CD14-positive monocyte (primary cell): ENCODE data around the gene MAB21L1. TPM values are rescaled to one million over a fixed set of nuclear protein-coding genes. Genes with fewer than 3 reads are reported as not detected.

Source experiments
- DNase-seq, 3 donors: peaks; one replicate each; pipeline ENCODE4 v3.0.0-alpha.2; 2011 to 2022
- H2AFZ ChIP-seq: 2 replicates; pipeline ENCODE4 v1.6.0; 2012; ENCODE audit warnings: mild to moderate bottlenecking, low read depth, low read length, inconsistent platforms; ENCODE audit not compliant: insufficient read depth, poor library complexity, severe bottlenecking
- H3K27ac ChIP-seq, 2 donors: 1 replicate in 1 of 2; 2 replicates in 1 of 2; pipeline ENCODE4 v1.5.1; 2012 to 2013; ENCODE audit warnings: low read length in 2 of 2, control low read depth in 1 of 2, inconsistent platforms in 1 of 2, low read depth in 1 of 2, mild to moderate bottlenecking in 1 of 2
- H3K27me3 ChIP-seq, 2 donors: one replicate each; pipeline versions ENCODE4 v1.6.0 to v1.6.1; 2011 to 2013; ENCODE audit warnings: low read length in 2 of 2; ENCODE audit not compliant: control insufficient read depth in 2 of 2, insufficient read depth in 2 of 2
- H3K36me3 ChIP-seq, 2 donors: replicated peaks in 1 of 2; 1 replicate in 1 of 2; 2 replicates in 1 of 2; pipeline versions ENCODE4 v1.5.1 to v1.6.1; 2012 to 2013; ENCODE audit warnings: low read length in 2 of 2, control low read depth in 1 of 2, inconsistent platforms in 1 of 2, mild to moderate bottlenecking in 1 of 2; ENCODE audit not compliant: insufficient read depth in 2 of 2, control insufficient read depth in 1 of 2
- H3K4me1 ChIP-seq, 2 donors: 1 replicate in 1 of 2; 2 replicates in 1 of 2; pipeline versions ENCODE4 v1.5.1 to v1.6.1; 2012 to 2013; ENCODE audit warnings: low read length in 2 of 2, control low read depth in 1 of 2, inconsistent platforms in 1 of 2, mild to moderate bottlenecking in 1 of 2, moderate library complexity in 1 of 2; ENCODE audit not compliant: insufficient read depth in 2 of 2, control insufficient read depth in 1 of 2
- H3K4me2 ChIP-seq: replicated peaks from 2 replicates; pipeline ENCODE3; 2012; ENCODE audit warnings: low read length, moderate library complexity, mild to moderate bottlenecking; ENCODE audit not compliant: poor library complexity, severe bottlenecking; ENCODE audit errors: extremely low read depth
- H3K4me3 ChIP-seq, 3 experiments: fragments of 200-600 bp in 1 of 3; sonication (generic) in 1 of 3; replicated peaks in 1 of 3; 1 replicate in 2 of 3; 2 replicates in 1 of 3; pipeline ENCODE4 v1.5.1; 2011 to 2013; ENCODE audit warnings: low read length in 3 of 3, mild to moderate bottlenecking in 3 of 3, control low read depth in 2 of 3, low read depth in 2 of 3, inconsistent platforms in 1 of 3, moderate library complexity in 1 of 3
- H3K79me2 ChIP-seq: 2 replicates; pipeline ENCODE4 v1.6.0; 2012; ENCODE audit warnings: mild to moderate bottlenecking, control low read depth, inconsistent platforms, low read length, moderate library complexity; ENCODE audit not compliant: insufficient read depth
- H3K9ac ChIP-seq: 2 replicates; pipeline ENCODE4 v1.6.0; 2017; ENCODE audit warnings: low read length, mild to moderate bottlenecking; ENCODE audit not compliant: insufficient read depth, poor library complexity, severe bottlenecking
- H3K9me3 ChIP-seq, 2 donors: replicated peaks in 1 of 2; 1 replicate in 1 of 2; 2 replicates in 1 of 2; pipeline versions ENCODE4 v1.5.1 to v1.6.1; 2012 to 2013; ENCODE audit warnings: low read length in 2 of 2, control low read depth in 1 of 2; ENCODE audit not compliant: control insufficient read depth in 1 of 2, insufficient read depth in 1 of 2
- H4K20me1 ChIP-seq: 2 replicates; pipeline ENCODE4 v1.6.0; 2012; ENCODE audit warnings: mild to moderate bottlenecking, low read length, control low read depth, moderate library complexity; ENCODE audit not compliant: insufficient read depth
- H3K27ac Mint-ChIP-seq, 7 donors: one replicate each; pipeline ENCODE4 v1.8.0; 2020; ENCODE audit warnings: mild to moderate bottlenecking in 7 of 7, mixed read lengths in 7 of 7, moderate library complexity in 6 of 7, inconsistent platforms in 2 of 7
- H3K27me3 Mint-ChIP-seq, 3 donors: one replicate each; pipeline ENCODE4 v1.8.0; 2021 to 2022; ENCODE audit warnings: low read depth in 3 of 3, mild to moderate bottlenecking in 3 of 3, mixed read lengths in 3 of 3, moderate library complexity in 3 of 3, inconsistent platforms in 1 of 3
- H3K36me3 Mint-ChIP-seq, 2 donors: one replicate each; pipeline ENCODE4 v1.8.0; 2020; ENCODE audit warnings: mixed read lengths in 2 of 2, inconsistent platforms in 1 of 2, mild to moderate bottlenecking in 1 of 2
- H3K4me1 Mint-ChIP-seq: one replicate; pipeline ENCODE4 v1.8.0; 2020; ENCODE audit warnings: mild to moderate bottlenecking, mixed read lengths
- H3K4me3 Mint-ChIP-seq, 2 donors: one replicate each; pipeline ENCODE4 v1.8.0; 2020; ENCODE audit warnings: mild to moderate bottlenecking in 2 of 2, mixed read lengths in 2 of 2, moderate library complexity in 1 of 2
- H3K9me3 Mint-ChIP-seq, 7 donors: one replicate each; pipeline ENCODE4 v1.8.0; 2020 to 2022; ENCODE audit warnings: mixed read lengths in 7 of 7, mild to moderate bottlenecking in 6 of 7, moderate library complexity in 6 of 7, inconsistent platforms in 2 of 7
- CTCF ChIP-seq: fragments of 200-600 bp; IDR thresholded peaks from one replicate; pipeline ENCODE4 v1.8.0; 2022; ENCODE audit warnings: antibody characterized with exemption, mild to moderate bottlenecking
- WGBS: methylation state at CpG from one replicate; pipeline ENCODE4 v1.1.5; 2013; ENCODE audit warnings: missing lambda C conversion rate; ENCODE audit not compliant: insufficient coverage; 5-methylcytosine and 5-hydroxymethylcytosine counted together
- intact Hi-C, 2 donors: fragments of 100-400 bp; cut with micrococcal nuclease; formaldehyde crosslinking; loops; one replicate each; pipeline versions ENCODE4 v1.15.0 to v1.15.1; 2023
- polyA plus RNA-seq, 3 donors: library from polyadenylated mRNA; depleted of rRNA in 1 of 3; unstranded in 2 of 3; stranded (reverse) in 1 of 3; fragments of 300-500 nt in 2 of 3; fragments of >200 nt in 1 of 3; fragmentation: Illumina TruSeq in 2 of 3; gene quantifications; 1 replicate in 2 of 3; 2 replicates in 1 of 3; pipeline ENCODE4 v1.2.3, GENCODE V29; 2012 to 2021

Gene MAB21L1
- polyA plus RNA-seq, 3 donors, result not detected

GRCh38 chr13:35518337-35518946, 42.0 kb upstream of the MAB21L1 start:
- Histone ChIP-seq H2AFZ (no peak overlapping the region), H3K4me1 (no peaks in the 10 kb centered on the region), H3K4me3 (no peak overlapping the region), H3K27ac (no peak overlapping the region), H3K9ac (no peak overlapping the region), H3K36me3 (no peaks in the 10 kb centered on the region), H3K27me3 (no peaks in the 10 kb centered on the region), H3K79me2 (no peaks in the 10 kb centered on the region), H4K20me1 (no peaks in the 10 kb centered on the region), H3K4me2 (no peak overlapping the region), H3K9me3 (no peaks in the 10 kb centered on the region)
- TF ChIP-seq CTCF, result no peak
- Mint-ChIP-seq H3K4me1 (no peaks in the 10 kb centered on the region), H3K27ac (no peak overlapping the region), H3K27me3 (no peaks in the 10 kb centered on the region), H3K36me3 (no peaks in the 10 kb centered on the region), H3K4me3 (no peak overlapping the region), H3K9me3 (peaks cover 0 to 8% (median 0%) of the 10 kb centered on the region in 7 donors)
- WGBS, result 86% methylated on average over 1 of the region's 5 CpGs
- intact Hi-C loops, result no loop called here
- no peak for DNase-seq

GRCh38 chr13:35514801-35515502, 38.5 kb upstream of the MAB21L1 start:
- no peak overlapping the region for H3K4me3 Mint-ChIP-seq

More at GRCh38 chr13:35514801-35515502, 38.5 kb upstream of the MAB21L1 start:
- no peaks in the 10 kb centered on the region for H3K36me3 ChIP-seq
- no peak overlapping the region for H3K27ac ChIP-seq
- no peaks in the 10 kb centered on the region for H3K27me3 ChIP-seq
- H3K9me3 Mint-ChIP-seq, result no peaks in the 10 kb centered on the region
- no peak for TF ChIP-seq CTCF
- no peaks in the 10 kb centered on the region for H3K79me2 ChIP-seq
- 100% methylated on average over 3 of the region's 6 CpGs for WGBS
- peaks cover 6% of the 10 kb centered on the region for H3K4me1 Mint-ChIP-seq
- no peaks in the 10 kb centered on the region for H3K36me3 Mint-ChIP-seq
- no peaks in the 10 kb centered on the region for H4K20me1 ChIP-seq
- H3K27ac Mint-ChIP-seq, result no peak overlapping the region
- H3K4me3 ChIP-seq, result no peak overlapping the region
- H2AFZ ChIP-seq, result no peak overlapping the region
- no peaks in the 10 kb centered on the region for H3K27me3 Mint-ChIP-seq
- peaks cover 4 to 7% of the 10 kb centered on the region in 2 donors for H3K4me1 ChIP-seq
- no peak overlapping the region for H3K4me2 ChIP-seq
- no peak overlapping the region for H3K9ac ChIP-seq
- intact Hi-C loops, result no loop called here
- H3K9me3 ChIP-seq, result no peaks in the 10 kb centered on the region
- no peak for DNase-seq
